Measurements from ENCODE around the gene SLC24A2. TPM values are rescaled to one million over a fixed set of nuclear protein-coding genes. Genes with fewer than 3 reads are reported as not detected.

The SLC24A2 gene
- total RNA-seq, 2 experiments from 2014 or later = not detected

- DNase-seq (no peak), ATAC-seq (no peak)
- CTCF ChIA-PET = no interaction called here
- Mint-ChIP-seq H3K9me3 (peaks cover 2% of the 10 kb centered on the region), H3K4me3 (no peak overlapping the region), H3K27me3 (peaks cover 23% of the 10 kb centered on the region), H3K27ac (no peak overlapping the region), H3K4me1 (ENCODE audit: low read depth) (no peaks in the 10 kb centered on the region), H3K36me3 (ENCODE audit: low read depth) (no peaks in the 10 kb centered on the region)
- intact Hi-C loops (cut with micrococcal nuclease) = no loop called here
- POLR2A ChIA-PET = no interaction called here
- TF ChIP-seq, protein P1, sequence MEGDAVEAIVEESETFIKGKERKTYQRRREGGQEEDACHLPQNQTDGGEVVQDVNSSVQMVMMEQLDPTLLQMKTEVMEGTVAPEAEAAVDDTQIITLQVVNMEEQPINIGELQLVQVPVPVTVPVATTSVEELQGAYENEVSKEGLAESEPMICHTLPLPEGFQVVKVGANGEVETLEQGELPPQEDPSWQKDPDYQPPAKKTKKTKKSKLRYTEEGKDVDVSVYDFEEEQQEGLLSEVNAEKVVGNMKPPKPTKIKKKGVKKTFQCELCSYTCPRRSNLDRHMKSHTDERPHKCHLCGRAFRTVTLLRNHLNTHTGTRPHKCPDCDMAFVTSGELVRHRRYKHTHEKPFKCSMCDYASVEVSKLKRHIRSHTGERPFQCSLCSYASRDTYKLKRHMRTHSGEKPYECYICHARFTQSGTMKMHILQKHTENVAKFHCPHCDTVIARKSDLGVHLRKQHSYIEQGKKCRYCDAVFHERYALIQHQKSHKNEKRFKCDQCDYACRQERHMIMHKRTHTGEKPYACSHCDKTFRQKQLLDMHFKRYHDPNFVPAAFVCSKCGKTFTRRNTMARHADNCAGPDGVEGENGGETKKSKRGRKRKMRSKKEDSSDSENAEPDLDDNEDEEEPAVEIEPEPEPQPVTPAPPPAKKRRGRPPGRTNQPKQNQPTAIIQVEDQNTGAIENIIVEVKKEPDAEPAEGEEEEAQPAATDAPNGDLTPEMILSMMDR (IDR thresholded peaks at IDR 0.05) = no peak
These were observed 5.3 kb downstream of the SLC24A2 start for GRCh38 chr9:19783500-19783899.

GRCh38 chr9:19782005-19782404 lies 6.8 kb downstream of the SLC24A2 start:
- no peak for ATAC-seq
- Mint-ChIP-seq H3K36me3 (ENCODE audit: low read depth) (no peaks in the 10 kb centered on the region), H3K4me1 (ENCODE audit: low read depth) (no peaks in the 10 kb centered on the region), H3K9me3 (peaks cover 2% of the 10 kb centered on the region), H3K4me3 (no peak overlapping the region), H3K27ac (no peak overlapping the region), H3K27me3 (peaks cover 14% of the 10 kb centered on the region)
- ChIA-PET POLR2A (no interaction called here), CTCF (no interaction called here)
- DNase-seq = no peak
- intact Hi-C loops (cut with micrococcal nuclease) = no loop called here
- TF ChIP-seq, protein P1 (IDR thresholded peaks at IDR 0.05) = no peak

- Mint-ChIP-seq H3K27me3 (peaks cover 9% of the 10 kb centered on the region), H3K27ac (no peak overlapping the region), H3K4me1 (ENCODE audit: low read depth) (no peaks in the 10 kb centered on the region), H3K9me3 (peaks cover 2% of the 10 kb centered on the region), H3K4me3 (no peak overlapping the region), H3K36me3 (ENCODE audit: low read depth) (no peaks in the 10 kb centered on the region)
- intact Hi-C loops (cut with micrococcal nuclease) = no loop called here
- ChIA-PET POLR2A (no interaction called here), CTCF (no interaction called here)
- DNase-seq (no peak), ATAC-seq (no peak)
- TF ChIP-seq, protein P1 (IDR thresholded peaks at IDR 0.05) = no peak
These were observed 7.6 kb downstream of the SLC24A2 start for GRCh38 chr9:19781240-19781639.

GRCh38 chr9:19771446-19771845 lies 17.4 kb downstream of the SLC24A2 start:
- no peak overlapping the region for H3K4me3 Mint-ChIP-seq
- H3K4me1 Mint-ChIP-seq (ENCODE audit: low read depth) = no peaks in the 10 kb centered on the region
- intact Hi-C loops (cut with micrococcal nuclease) = no loop called here
- H3K9me3 Mint-ChIP-seq = no peaks in the 10 kb centered on the region
- H3K27ac Mint-ChIP-seq = no peak overlapping the region
- ATAC-seq = no peak
- peaks cover 1% of the 10 kb centered on the region for H3K27me3 Mint-ChIP-seq
- H3K36me3 Mint-ChIP-seq (ENCODE audit: low read depth) = no peaks in the 10 kb centered on the region
- ChIA-PET CTCF (no interaction called here), POLR2A (interaction anchor here (0.6 kb wide), 1 partner anchor 956 kb away, joined by 3 read pairs; no protein-coding TSS in a partner anchor)
- TF ChIP-seq, protein P1 (IDR thresholded peaks at IDR 0.05) = no peak
- no peak for DNase-seq

GRCh38 chr9:19770973-19771372 lies 17.9 kb downstream of the SLC24A2 start:
- H3K27me3 Mint-ChIP-seq = peaks cover 1% of the 10 kb centered on the region
- intact Hi-C loops (cut with micrococcal nuclease) = no loop called here
- H3K27ac Mint-ChIP-seq = no peak overlapping the region
- ChIA-PET CTCF (no interaction called here), POLR2A (no interaction called here)
- no peak for DNase-seq
- ATAC-seq = no peak
- H3K36me3 Mint-ChIP-seq (ENCODE audit: low read depth) = no peaks in the 10 kb centered on the region
- peaks cover 3% of the 10 kb centered on the region for H3K9me3 Mint-ChIP-seq
- H3K4me1 Mint-ChIP-seq (ENCODE audit: low read depth) = no peaks in the 10 kb centered on the region
- TF ChIP-seq, protein P1 (IDR thresholded peaks at IDR 0.05) = no peak
- H3K4me3 Mint-ChIP-seq = no peak overlapping the region
